GM21381 (cell line): ENCODE data around the gene BGN.

Experiments
- ATAC-seq: cut with Tn5 transposase; IDR thresholded peaks from one replicate; pipeline ENCODE4 v1.9.1; 2021; ENCODE audit warnings: mild to moderate bottlenecking, moderate library complexity; ENCODE audit not compliant: unreplicated experiment

BGN gene

DNA sequence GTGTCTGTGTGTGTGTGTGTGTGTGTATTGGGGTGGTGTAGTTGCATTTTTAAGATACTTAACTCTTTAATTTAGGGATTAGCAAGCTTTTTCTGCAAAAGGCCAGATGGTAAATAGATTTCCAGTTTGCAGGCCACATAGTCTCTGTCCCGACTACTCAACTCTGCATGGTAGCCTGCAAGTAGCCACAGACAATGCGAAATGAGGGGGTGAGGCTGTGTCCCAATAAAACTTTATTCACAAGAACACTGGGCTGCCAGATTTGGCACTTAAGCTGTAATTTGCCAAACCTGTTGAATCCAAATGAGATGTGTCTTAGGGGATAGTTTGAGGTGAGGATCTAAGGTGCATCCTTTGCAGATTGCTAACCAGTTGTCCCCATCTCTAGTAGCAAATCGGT lies 29.5 kb downstream of the BGN start:
- ATAC-seq = no peak

DNA sequence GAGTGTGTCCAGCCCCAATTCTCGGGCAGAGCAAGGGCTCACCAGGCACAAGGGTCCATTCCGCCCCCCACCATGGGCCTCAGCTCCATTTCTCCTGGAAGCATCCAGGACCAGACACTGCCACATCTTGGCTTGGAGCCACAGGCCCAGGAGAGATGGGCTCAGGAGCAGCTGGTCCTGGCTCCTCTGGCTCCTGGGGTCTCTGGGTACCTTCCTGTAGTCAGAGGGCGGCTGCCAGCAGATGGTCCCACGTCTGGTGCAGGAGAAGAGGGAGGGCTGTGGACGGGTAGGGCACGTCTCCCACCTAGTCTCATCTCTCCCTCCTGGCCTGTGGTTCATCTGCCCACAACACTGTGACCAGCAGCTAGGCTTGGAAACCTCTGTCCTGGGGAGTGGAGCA lies 30.7 kb downstream of the BGN start:
- no peak for ATAC-seq

DNA sequence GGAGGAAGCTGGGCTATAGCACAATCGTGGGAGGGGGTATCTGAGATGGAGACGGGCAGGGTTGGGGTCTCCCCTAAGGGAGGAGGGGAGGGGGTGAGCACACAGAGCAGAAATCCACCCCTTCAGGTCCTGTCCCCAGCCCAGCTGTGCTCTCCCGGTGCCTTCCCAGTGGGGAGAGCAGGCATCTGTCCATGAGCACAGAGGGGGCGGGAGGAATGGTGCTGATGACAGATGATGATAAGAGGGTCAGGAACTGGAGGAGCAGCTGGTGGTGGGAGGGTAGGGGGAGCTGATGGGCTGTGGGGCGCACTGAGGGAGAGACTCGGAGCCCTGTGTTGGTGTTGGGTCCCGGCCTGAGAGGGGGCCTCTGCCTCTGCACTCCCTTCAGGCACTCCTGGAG lies 31.3 kb downstream of the BGN start:
- no peak for ATAC-seq

DNA sequence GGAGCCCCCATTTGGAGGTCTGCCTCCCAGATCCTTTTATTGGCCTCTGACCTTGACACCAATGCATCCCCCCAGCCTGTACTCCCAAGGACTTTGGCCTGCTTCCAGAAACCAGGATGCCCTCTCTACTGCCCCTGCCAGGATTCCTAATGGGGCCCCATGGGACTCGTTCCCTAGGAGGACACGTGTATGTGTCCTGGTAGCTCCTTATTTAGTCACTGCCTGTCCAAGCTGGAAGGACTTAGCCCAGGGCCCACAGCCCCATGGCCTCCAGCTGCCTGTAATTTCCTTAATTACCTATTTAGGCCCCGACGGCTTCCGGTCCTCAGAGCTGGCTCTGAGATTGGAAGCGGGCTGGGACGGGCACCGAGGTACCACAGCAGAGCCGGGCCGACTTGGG lies 32.0 kb downstream of the BGN start:
- ATAC-seq = no peak

DNA sequence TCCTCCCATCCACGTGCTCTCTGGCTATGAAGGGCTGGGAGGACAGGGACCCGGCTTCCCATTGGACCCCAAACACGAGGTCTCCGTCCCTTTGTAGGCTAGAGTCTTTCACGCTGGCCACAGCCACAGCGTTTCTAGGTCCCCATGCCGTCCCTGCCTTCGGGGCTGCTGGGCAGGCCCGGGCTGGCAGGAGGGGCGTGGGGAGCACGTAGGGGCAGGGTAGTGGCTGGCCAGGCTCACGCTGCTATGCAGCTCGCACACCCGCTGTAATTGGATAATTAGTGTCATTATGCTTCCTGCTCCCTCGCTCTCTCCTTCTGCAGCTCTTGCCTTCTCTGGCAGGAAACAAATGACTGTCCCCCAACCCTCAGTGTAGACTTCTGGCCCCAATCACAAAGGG lies 32.4 kb downstream of the BGN start:
- no peak for ATAC-seq

DNA sequence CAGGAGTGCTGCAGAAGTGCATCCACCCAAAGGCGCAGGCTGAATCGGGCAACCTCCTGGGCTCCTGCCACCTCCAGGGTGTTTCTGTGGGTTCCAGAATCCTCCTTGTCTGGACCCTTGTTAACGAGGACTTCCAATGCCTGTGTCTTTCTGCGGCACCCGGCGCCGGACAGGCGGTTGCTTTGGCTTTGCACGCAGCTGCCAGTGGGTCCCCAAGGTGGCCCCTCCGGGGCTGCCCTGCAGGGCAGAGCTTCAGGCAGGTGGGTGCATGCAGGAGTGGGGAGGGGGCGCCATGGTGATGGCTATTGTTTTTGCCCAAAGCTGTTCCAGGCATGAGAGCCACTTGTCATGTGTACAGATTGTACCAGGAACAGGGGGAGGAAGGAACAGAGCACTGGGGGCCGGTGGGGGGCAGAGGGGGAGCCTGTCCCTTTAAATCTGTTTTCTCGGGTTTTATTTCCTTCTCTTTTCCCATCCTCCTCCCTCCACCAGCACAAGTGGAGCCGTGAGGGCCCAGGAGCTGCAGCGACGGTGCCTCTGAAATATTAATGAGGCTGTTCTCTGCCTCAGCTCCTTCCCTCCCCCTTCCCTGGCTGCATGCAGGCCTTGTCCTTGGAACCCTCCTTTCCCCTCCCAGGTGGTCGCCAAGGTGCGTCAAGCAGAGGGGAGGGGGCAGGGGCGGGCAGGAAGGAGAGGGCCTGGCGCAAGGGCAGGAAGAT lies 35.8 kb downstream of the BGN start:
- ATAC-seq = no peak

DNA sequence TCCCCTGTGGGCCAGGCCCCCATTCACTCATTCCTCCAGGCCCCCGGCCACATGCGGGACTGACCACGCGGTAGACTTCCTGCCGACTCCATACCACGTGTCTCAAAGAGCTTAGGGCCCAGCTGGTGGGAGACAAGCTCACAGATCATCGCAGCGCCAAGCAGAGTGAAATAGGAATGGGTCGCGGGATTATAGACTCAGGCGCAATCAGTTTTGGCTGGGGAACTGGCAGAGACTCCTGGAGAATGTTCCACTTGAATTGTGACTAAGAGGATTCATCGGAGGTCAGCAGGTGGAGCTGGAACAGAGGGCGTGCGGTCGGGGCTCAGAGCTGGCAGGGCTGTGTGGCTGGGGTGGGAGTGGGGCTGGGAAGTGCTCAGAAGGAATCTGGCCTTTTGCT lies 38.3 kb downstream of the BGN start:
- no peak for ATAC-seq

DNA sequence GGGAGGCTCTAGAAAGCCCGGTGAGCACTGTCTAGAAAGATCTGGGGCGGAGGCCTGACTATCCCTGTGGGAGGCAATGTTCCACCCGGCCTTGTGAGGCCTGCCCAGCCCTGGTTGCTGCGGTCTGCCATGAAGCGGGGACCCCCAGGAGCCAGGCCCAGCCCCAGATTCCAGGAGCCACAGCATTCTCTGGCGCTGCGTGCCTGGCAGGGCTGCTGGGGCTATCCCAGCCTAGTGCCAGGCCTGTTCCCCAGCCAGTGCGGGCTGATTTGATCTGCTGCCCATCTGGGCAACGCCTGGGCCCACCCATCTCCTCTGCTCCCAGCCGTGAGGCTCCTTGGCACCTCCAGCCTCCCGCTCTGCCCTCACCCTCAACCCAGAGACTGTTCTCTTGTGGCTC lies 42.3 kb downstream of the BGN start:
- ATAC-seq = no peak

DNA sequence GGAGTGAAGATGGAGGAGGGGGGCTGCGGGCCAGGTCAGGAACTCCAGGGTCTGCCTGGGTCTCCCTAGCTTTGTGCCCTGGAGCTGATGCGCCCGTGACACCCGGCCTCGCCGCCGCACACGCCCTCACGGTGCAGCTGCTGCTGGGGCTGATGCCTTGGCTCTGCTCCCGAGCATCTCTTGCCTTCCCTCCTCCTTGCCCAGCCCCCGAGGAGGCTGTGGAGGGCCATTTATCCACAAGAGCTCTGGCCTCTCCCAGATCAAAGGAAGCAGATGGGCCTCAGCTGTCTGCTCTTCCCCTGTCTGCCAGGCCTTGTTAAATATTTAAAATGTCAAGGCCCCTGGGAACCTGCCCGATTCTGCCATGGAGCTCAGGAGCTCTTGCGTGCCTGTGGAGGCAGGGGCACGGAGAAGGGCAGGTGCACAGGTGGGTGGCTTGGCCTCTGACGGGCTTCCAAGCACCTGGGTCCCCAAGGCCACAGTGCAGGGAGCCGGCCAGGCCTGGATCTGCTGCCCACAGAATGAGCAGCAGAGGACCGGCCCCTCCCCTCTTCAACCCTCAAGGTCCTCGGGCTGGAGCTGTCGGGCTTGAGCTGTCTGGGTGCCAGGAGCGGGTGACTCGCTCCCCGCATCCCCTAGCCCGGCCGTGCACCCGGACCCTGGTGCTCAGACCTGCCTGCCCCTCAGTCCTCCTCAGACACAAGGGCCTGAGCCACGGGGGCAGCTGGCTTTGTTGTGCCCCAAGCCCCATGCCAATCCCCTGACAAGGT lies 42.9 kb downstream of the BGN start:
- no peak for ATAC-seq

DNA sequence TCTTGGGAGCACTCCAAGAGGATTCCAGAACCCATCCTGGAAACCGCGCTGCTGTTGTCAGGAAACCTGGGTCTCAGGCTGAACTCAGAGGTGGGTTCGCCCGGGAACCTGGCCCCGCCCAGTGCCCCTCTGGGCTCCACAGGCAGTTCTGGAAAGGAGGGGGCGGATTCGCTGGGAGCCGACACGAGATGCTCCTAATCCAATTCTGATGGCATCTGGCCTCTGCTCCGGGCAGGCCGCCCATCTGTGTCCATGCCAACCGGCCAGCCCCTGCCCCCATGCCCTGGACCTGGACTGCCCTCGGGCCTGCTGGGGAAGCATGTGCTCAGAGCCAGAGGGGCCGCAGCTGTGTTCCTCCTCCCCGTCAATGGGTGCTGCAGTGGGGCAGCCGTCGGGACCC lies 43.6 kb downstream of the BGN start:
- no peak for ATAC-seq

DNA sequence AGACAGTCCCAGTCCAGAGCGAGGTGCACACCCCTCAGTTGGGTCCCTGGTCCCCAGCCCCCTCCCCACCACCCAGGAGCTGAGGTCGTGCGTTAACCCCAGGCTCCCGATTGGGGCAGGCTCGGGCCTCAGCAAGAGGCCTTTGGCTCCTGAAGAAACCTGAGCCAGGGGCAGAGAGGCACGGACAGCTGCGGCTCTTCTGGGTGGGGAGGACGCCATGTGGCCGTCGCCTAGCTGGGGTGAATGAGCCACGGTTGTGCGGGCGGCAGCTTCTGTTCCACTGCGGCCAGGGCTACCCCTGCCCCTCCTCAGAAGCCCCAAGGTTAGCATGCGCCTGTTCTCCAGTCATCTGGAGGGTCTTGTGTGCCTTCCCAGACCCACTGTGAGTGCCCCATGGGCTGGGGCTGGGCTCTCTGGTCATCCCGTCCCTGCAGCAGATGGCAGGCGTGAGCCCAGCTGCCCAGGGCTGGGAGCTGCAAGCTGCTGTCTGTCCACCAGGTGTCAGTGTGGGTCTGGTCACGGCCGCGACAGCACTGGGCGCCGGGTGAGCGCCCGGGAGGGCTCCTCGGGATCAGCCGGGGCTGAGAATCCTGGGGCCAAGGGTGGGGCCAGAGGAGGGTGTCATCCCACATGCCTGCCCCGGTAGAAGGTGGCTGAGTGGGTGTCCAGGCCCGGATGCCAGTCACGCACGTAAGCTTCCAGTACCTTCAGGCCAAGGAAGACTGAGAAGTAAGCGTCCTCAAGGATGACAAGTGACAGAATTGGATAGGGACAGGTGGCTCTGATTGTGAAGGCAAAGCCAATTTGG lies 44.6 kb downstream of the BGN start:
- no peak for ATAC-seq

DNA sequence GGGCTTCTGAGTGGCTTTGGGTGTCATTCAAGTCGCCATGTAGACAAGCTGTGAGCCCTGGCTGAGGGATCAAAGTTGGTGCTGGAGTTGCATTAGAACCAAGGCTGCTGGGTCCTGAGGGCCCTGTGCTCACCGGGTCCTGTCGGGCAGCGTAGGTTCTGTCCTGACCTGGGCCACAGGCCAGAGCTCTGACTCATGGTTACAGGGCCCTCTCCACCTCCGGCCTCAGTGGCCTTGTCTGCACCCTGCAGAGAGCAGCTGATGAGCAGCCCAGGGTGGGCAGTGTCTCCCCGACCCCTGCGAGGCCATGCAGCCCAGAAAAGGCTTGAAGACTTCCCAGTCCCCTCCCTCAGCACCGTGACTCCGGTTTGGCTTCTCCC lies 45.2 kb downstream of the BGN start:
- ATAC-seq = no peak

DNA sequence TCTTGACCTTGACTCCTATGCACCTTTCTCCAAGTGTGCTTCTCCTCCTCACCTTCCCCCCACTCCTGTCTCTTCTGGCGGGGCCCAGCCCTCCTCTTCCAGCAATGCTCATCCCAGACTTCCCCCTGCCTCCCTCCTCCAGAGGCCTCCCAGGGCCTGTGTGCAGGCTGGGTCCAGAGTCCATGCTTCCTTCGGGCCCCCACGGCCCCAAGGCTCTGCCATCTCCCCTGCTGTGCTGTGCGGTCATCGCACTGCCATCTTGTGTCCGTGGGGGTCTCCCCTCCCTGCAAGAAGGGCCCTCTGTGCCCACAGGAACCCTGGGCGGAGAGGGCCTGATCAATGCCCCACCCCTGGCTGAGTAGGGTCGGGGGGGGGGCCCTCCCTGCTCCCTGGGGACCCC lies 49.9 kb downstream of the BGN start:
- ATAC-seq = no peak

DNA sequence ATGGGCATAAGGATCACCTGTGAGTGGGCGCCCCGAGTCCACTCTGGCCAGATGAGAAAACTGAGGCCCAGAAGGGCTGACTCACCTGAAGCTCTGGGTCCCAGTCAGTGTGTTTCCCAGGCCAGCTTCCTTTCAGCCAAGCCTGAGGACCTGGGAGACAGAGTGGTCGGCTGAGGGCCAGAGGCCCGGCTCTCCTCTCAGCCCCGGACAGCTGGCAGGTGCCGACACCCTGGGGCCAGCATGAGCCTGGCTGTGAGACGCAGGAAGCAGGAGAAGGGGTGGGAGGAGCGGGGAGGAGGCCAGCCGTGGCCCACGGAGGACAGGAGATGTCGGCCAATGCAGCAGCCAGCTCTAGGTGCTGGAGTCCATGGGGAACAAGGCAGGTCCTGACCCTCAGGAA lies 51.6 kb downstream of the BGN start:
- no peak for ATAC-seq

DNA sequence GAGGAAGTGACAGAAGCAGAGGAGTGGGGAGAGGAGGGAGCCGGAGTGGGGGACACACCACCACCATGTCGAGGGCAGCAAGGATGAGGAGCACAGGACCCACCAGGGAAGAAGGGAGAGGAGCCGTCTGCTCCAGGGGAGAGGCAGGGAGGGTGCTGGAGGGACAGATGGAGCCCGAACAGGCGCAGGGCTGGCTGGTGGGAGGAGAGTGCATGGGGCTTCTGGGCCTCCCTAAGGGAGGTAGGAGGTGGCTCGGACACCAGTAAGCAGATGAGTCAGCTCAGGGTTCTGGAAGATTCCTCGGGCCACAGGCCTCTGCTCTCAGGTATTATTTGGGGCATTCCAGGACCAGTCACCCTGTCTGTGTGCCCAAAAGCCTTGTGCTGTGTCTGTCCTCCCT lies 52.4 kb downstream of the BGN start:
- ATAC-seq = no peak

DNA sequence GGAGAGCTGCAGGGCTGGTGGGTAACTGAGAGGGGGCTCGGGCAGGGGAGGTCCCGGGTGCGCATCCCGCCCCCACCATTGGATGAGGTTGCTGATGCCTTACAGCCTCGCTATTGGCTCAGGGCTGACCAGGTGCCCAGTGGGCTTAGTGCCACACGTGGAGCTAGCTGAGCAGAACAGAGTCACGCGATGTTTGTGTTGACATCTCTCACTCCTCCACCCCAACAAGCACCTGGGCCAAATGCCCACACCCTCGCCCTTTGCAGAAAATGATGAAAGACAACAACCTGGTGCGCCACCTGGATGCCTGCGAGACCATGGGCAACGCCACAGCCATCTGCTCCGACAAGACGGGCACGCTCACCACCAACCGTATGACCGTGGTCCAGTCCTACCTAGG lies 54.5 kb downstream of the BGN start:
- no peak for ATAC-seq

DNA sequence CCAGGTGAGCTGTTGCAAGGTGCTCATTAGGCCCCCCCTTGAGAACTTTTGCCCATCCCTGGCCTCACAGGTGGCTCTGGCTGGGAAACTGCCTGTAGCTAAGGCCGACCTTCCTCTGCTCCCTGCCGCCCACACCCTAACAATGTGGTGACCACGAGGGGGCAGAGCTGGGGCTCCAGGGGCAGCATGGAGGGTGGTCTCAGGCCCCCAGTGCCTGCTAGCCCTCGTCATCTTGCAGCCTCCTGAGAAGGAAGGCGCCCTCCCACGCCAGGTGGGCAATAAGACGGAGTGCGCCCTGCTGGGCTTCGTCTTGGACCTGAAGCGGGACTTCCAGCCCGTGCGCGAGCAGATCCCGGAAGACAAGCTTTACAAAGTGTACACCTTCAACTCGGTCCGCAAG lies 55.0 kb downstream of the BGN start:
- ATAC-seq = no peak

DNA sequence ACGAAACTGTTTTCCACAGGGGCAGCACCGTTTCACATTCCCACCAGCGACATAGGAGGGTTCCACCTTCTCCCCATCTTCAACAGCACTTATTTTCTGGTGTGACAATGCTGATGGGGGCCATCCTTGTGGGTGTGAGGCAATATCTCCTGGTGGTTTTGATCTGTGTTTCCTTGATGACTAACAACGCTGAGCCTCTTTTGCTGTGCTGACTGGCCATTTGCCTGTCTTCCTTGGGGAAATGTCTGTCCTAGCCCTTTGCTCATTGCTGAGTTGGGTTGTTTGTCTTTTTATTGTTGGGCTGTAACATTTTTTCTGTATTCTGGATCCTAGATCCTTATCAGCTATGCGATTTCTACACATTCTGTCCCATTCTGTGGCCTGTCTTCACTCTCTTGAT lies 56.4 kb downstream of the BGN start:
- ATAC-seq = no peak

DNA sequence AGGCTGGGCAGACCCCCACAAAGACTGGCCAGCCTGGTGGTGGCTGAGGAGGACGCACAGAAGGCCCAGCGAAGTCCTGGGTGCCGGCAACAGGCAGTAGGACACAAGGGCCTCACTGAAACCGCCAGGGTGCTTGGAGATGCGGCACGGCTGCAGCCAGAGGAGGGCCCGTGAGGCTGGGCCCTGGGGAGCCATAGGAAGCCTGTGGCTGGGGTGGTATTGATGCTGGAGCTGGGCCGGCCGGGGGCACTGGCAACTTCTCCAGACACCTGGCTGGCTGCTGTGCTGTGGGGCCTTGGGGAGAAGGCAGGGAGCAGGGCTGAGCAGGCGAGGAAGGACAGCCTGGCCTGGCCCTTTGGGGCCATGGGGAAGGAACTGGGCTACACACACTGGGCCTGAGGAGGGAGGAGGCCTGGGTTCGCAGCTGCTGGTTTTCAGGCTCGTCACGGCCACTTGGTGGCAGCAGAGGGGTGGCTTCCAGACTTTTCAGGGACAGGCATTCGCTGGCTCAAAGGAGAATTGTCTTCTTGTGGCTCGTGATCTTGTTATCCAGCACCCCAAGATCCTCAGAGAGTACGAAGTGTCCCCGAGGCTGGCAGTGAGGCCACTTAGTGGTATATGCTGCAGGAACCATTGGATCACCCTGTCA lies 59.9 kb downstream of the BGN start:
- no peak for ATAC-seq

DNA sequence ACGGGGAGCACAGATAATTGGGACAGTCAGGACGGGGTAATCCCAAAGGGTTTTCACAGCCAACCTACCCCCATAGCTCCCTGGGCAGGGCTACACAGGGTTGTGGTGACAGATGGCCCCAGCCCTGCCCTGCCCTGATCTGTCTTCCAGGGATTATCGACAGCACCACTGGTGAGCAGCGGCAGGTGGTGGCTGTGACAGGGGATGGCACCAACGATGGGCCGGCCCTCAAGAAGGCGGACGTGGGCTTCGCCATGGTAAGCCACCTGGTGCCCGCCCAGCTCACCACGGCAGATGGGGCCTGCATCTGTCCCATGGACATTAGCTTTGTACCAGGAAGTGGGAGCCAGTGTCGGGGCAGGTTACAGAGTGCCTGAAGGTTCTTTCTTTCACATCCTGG lies 62.0 kb downstream of the BGN start:
- no peak for ATAC-seq

DNA sequence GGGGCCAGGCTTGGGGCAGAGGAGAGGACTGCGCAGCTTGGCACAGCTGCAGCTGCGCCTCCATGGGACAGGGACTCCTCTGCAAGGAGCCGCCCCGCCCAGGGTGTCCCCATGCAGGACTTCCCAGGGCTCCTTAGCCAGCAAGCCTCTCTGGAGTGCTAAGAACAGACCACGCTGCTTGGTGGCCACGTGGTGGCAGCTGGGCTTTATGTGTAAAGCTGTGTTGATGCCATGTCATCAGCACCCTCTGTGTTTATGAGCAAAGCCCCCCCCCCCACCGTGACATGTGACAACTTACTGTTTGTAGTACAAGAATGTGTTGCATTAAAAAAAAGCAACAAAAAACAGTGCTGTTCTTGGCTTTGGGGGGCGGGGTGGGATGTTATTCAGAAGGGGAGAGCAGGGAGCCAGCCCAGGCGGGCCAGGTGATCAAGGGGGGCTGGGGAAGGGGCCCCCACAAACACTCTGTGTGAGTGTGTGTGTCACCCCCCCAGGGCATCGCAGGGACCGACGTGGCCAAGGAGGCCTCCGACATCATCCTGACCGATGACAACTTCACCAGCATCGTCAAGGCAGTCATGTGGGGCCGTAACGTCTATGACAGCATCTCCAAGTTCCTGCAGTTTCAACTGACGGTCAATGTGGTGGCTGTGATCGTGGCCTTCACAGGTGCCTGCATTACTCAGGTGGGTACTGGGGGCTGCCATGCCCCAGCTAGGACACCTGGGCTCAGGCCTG lies 63.0 kb downstream of the BGN start:
- ATAC-seq = no peak
